Panc1 (cell line): ENCODE data around the gene FAT2.

Experiments used
- CTCF ChIP-seq: fragments of 450-650 bp; IDR thresholded peaks from 2 replicates; pipeline ENCODE4 v1.5.1; 2017; ENCODE audit warnings: mild to moderate bottlenecking
- POLR2AphosphoS5 ChIP-seq: IDR thresholded peaks from 2 replicates; pipeline ENCODE4 v1.6.1; 2012; ENCODE audit warnings: mild to moderate bottlenecking, low read depth, low read length, moderate library complexity
- REST ChIP-seq, 2 experiments: IDR thresholded peaks; 2 replicates each; pipeline ENCODE4 v1.6.1; 2011 to 2012; ENCODE audit warnings: low read depth in 2 of 2, control low read depth in 1 of 2, low read length in 1 of 2, mild to moderate bottlenecking in 1 of 2, moderate library complexity in 1 of 2; ENCODE audit not compliant: insufficient read depth in 1 of 2

- TF ChIP-seq POLR2AphosphoS5 (no peak), CTCF (no peak), REST (IDR thresholded peaks at IDR 0.05; ENCODE audit: insufficient read depth in 1 of 2, low read depth in 2 of 2, low read length in 1 of 2) (no peak)
Measured at GRCh38 chr5:151570512-151571269, 20.4 kb downstream of the FAT2 start.
